GM18511 (cell line): ENCODE results near the gene DLL1.
"Not testable (repeated sequence)": the region's sequence is repeated elsewhere in the genome, so short reads cannot be mapped to it uniquely, and the experiment has no call there.

Experiments used
- ATAC-seq: cut with Tn5 transposase; IDR thresholded peaks from one replicate; pipeline ENCODE4 v1.9.1; 2021; ENCODE audit warnings: mild to moderate bottlenecking, moderate library complexity; ENCODE audit not compliant: unreplicated experiment

Gene DLL1

DNA sequence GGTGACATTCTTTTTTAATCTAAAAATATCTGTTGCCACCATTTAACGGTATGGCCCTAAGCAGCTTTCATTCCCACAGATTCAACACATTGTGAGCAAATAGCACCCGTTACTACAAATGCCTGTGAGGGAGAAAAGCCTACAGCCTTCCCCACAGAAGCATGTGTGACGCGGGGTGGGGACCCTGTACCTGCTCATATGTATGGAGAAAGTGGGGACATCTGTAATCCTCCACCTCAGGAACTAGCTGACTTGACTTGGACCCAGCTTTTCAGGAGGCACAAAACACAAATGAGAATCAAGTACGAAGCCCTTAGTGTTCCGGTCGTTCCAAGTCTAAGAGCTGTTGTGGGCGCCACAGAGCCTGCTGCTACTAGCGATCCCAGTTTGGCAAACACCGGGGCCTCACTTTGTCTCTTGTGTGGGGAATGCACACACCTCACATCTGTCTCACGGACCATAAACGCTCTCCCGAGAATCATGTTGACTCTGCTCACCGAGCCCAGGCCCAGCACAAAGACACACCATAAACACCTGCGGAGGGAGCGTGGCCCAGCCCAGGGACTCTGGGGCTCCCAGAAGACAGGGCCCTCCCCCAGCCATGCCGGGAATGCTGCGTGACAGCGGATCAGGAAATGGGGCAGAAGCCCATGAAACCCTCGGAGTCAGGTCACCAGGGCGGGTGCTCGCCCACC lies 21.6 kb downstream of the DLL1 start:
- no peak for ATAC-seq

DNA sequence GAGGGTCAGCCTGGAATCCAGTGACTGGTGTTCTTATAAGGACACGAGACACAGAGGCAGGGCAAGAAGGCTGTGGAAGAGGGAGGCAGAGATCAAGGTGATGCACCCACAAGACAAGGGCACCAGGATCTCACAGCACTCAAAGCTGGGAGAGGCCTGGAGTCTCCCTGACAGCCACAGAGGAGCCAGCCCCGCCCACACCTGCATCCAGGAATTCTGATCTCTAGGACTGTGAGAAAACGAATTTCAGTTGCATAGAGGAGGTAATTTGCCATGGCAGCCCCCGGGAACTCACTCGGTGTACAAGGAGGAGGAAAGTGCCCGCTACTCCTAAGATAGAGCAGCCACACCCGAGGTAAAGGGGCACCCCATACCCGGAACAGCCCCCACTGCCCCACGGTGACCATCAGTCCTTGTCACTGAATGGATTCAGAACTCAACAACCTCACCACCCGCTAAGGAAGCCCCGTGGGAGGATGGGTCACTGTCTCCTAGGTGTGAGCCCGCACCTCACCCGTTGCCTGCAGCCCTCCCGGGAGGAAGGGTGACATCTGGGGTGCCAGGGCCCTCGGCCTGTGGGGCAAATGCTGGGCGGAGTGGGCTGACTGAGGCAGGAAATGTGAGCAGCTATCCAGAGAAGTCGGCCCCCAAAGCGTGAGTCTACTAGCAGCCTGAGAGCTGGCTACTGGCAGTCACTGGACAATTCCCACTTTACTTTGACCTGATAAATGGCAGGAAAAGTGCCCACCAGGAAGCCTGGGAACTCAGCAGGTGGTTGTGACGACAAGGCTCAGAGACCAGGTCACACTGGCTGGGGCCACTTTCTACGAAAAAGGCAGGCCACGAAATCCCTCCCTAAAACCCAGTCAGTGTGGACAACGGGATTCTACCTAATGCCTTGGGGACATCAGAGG lies 22.4 kb downstream of the DLL1 start:
- ATAC-seq, result no peak

DNA sequence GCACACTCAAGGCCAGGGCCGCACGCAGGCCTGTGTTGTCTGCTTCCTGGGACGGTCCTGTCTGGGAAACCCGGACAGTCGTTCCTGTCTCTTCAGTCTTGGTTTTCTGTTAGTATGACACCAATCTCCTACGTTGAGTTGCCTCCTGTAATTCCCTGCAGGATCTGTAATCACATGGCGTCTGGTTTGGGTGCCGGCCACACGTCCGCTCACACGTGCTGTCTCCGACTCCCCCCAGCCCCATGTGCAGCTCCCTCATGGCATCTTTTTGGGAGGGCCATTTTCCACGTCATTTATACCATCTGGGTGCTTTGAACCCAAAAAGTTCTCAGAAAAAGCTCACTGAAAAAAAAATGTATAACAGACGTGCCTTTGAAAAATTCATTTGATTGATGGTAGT lies 23.2 kb downstream of the DLL1 start:
- no peak for ATAC-seq

- ATAC-seq, result no peak
These were observed 24.6 kb downstream of the DLL1 start for GRCh38 chr6:170266061-170266825.

DNA sequence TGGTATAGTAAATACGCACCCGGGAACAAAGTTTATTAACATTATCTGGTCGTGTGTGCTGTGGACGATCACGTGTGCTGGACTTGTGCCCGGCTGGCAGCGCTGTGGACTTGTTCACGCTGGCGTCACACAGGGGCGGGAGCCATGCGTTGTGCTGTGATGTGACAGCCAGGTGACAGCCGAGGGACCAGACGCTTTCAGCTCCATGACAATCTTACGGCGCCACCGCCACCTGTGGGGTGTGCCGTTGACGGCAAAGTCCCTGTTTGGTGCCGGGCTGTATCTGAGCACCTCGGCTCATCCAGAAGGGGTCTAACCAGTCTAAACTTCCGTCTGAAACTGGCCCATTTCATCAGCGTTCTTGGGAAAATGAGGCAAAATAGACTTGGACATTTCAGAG lies 25.2 kb downstream of the DLL1 start:
- no peak for ATAC-seq

- not testable (repeated sequence) for ATAC-seq
These were observed 26.2 kb downstream of the DLL1 start for GRCh38 chr6:170264644-170265043.

- no peak for ATAC-seq
These were observed 26.8 kb downstream of the DLL1 start for GRCh38 chr6:170264086-170264485.

- ATAC-seq, result no peak
These were observed 27.5 kb downstream of the DLL1 start for GRCh38 chr6:170263410-170263809.

- no peak for ATAC-seq
These were observed 28.3 kb downstream of the DLL1 start for GRCh38 chr6:170262489-170263088.

- ATAC-seq, result no peak
These were observed 29.0 kb downstream of the DLL1 start for GRCh38 chr6:170261643-170262488.

DNA sequence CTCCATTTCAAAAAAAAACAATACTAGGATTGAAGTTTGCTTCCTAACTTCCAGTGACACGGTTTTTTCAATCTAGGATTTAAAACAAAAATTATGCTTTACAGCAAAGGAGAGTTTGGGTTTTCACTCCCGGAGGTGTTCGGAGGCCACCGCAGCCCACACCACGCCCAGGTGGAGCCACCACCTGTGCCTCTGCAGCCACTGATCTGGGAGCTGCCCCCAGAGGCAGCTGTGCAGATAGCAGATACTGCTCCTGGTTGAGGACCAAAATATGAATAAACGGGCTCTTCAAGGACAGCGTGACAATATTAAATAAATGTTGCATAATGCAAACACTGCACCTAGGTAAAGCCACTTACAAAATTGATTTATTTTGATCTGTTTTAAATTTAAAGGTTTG lies 30.2 kb downstream of the DLL1 start:
- no peak for ATAC-seq

- ATAC-seq, result no peak
These were observed 31.6 kb downstream of the DLL1 start for GRCh38 chr6:170259278-170259677.

DNA sequence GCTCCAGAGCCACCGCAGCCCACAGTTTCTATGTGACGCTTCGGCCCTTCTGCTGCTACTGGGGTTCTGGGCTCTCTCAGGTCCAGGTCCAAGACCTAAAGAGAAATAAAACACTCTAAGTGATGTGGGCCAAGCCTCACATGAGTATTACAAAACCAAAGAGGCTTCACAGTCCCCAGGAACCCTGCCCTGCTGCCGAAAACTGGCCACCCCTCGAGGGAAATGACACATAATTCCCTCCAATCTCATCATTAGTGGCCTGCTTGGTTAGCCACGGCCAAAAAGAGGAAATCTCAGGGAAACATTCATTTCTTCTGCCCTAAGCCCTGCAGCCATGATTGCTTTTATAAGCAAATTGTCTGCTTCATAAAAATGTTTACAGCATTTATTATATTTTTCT lies 32.5 kb downstream of the DLL1 start:
- no peak for ATAC-seq

GRCh38 chr6:170257376-170257775 lies 33.5 kb downstream of the DLL1 start:
- ATAC-seq, result no peak

GRCh38 chr6:170256641-170257040 lies 34.2 kb downstream of the DLL1 start:
- ATAC-seq, result no peak

DNA sequence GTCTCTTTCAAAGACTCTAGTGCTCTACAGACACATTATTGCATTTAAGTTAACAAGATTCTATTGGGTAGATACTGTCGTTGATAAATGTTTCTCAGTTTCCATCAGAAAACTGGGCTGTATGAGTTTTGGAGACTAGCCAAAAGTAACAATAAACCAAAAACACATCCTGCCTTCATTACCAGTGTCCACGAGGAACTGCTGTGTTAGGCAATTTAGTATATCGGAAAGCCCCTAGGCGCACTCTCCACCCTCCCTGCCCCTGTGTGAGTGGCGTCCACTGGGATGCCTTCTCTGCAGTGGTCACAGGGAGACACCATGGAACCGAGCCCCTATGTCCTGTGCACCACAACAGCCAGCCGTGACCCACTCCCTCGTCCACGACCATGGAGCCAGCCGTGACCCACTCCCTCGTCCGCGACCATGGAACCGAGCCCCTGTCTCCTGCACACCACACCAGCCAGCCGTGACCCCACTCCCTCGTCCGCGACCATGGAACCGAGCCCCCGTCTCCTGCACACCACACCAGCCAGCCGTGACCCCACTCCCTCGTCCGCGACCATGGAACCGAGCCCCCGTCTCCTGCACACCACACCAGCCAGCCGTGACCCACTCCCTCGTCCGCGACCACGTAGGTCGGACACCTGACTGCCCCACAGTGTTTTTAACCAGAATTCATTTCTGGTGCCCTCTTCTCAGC lies 35.3 kb downstream of the DLL1 start:
- ATAC-seq, result no peak

- no peak for ATAC-seq
These were observed 36.3 kb downstream of the DLL1 start for GRCh38 chr6:170254315-170255213.

GRCh38 chr6:170253910-170254269 lies 37.0 kb downstream of the DLL1 start:
- ATAC-seq, result no peak
